Inferior parietal cortex (tissue), 1 donor: ENCODE measurements around the gene WDR64.
"Not testable (repeated sequence)": the region's sequence is repeated elsewhere in the genome, so short reads cannot be mapped to it uniquely, and the experiment has no call there.

Source experiments
- DNase-seq: peaks from one replicate; pipeline ENCODE4 v3.0.0-alpha.2; 2016; ENCODE audit errors: extremely low spot score

The WDR64 gene

DNA sequence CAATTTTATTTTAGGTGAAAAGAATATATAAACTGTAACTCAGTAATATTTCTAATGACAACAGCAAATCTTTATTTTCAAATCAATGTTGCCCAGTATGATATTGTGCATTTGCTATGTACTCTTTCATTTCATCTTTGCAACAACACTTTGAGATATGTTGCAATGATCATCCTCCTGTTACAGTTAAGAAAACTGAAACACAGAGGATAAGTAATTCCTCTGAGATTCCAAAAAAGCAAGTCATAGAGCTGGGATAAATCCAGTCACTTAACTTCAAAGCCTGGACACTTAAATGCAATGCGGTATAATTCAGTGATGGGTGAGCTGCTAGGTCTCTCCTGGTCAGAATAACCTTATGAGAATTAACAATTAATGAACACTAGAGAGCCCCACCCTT is 147.3 kb downstream of the WDR64 start:
- DNase-seq = no peak

DNA sequence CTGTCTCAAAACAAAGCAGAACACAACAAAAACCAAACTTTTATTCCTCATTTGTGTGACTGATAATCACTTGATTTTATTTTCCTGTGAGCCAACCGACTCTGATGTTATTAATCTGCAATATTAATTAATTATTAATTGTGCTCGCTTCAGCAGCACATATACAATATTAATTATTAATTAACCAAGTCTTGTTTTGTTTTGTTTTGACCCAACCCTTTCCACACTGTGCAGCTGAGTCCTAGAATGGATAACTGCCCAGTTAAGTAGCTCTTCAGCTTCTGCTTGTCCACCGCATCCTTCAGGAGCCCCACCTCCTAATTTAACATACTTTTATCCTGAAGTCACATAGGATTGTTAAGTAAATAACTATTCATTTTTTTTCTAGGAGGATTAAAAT is 148.6 kb downstream of the WDR64 start:
- DNase-seq = no peak

DNA sequence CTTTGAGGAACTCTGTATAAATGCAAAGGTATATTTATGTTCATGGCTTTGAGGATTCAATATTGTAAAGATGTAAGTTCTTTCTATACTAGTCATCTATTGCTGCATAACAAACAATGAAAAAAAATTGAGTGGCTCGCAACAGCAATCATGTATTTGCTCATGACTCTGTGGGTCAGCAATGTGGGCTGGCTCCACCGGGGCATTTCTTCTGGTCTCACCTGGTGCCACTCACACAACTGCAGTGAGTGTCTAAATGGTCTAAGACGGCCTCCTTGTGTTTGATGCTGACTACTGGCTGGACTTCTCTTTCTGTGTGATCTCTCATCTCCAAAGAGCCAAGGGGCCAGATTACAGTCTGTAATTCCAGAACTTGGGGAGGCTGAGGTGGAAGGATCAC is 150.8 kb downstream of the WDR64 start:
- no peak for DNase-seq

DNA sequence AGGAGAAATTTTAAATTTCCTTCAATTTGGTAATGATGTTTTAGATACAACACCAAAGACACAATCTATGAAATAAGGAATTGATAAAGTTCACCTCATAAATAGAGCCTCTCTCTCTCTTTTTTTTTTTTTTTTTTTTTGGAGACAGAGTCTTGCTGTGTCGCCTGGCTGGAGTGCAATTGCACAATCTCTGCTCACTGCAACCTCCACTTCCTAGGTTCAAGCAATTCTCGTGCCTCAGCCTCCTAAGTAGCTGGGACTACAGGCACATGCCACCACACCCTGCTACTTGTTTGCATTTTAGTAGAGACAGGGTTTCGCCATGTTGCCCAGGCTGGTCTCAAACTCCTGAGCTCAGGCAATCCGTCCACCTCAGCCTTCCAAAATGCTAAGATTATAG is 152.6 kb downstream of the WDR64 start:
- not testable (repeated sequence) for DNase-seq

DNA sequence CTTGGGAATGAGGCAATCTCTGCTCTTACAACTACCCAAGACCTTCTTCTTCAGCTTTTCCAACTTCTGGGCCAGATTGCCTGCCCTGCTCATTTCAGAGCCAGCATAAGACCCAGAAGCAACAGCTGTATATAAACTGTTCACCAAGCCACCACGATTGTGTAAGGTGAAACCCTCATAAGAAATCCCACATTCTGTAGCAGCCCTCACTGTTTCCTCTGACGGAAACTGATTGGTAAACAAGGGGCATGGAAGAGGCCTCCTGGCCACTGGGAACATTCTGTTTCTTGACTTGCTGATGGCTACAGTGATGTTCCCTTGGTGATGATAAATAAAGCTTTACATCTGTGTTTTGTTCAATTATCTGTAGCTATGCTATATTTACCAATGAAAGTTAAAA is 156.2 kb downstream of the WDR64 start:
- DNase-seq = no peak

DNA sequence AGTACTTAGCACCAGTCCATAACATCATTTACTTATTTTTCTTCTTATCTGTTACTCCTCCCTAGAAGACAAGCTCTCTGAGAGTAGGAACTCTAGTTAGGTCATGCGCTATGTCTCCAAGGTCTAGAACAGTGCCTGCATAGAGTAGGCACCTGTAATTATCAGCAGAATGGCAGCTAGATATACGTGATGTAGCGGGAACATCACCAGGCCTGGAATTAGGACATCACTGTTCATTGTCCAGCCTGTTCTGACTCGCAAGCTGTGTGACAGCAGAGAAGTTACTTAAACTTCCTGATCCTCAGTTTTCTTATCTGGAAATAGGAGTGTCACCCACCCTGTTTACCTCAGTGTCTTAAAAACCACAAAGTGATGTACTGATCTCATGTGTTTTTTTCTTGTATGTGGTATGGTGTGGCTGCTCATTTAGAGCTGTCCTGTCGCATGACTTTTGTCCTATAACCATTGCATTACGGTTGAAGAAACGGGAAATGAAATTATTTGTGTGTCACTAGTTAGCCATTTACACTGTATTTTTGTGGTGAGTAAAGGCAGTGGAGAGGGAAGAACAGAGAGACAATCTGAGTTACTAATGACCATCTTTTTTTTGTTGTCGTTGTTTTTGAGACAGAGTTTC is 158.8 kb downstream of the WDR64 start:
- DNase-seq = no peak

DNA sequence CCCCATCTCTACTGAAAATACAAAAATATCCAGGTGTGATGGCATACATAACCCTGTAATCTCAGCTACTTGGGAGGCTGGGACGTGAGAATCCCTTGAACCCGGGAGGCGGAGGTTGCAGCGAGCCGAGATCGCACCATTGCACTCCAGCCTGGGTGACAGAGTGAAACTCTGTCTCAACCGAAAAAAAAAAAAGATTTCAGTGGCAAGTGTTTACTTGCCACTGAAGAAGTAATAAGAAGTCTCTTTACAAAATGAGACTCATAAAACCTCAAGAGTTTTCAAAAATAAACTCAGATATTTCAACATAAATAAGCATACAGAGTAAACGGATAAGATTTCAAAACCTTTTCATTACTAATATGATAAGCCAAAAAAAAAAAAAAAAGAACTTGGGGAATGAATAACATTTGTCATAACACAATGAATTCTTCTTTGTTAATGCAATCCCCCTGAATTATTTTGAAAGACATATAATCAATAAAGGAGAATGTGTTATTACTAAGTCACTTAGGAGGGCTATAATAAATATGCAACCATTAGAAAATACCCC is 161.8 kb downstream of the WDR64 start:
- DNase-seq = no peak

DNA sequence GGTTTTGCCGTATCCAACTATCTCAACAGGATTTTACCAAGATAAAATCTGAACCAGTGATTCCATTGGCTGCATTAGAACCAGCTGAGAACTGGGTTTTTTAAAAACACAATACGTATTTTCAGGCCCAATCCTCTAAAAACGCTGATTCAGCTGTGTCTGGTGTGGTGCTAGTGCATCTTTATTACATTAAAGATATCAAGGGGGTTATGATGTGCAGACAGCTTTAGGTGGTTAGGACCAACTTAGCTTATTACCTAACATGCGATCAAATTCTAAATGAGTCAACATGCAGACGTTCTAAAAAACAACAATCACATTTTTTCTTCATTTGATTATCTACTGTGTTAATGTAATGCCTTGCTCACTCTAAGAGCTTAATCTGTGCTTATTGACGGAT is 163.9 kb downstream of the WDR64 start:
- no peak for DNase-seq

DNA sequence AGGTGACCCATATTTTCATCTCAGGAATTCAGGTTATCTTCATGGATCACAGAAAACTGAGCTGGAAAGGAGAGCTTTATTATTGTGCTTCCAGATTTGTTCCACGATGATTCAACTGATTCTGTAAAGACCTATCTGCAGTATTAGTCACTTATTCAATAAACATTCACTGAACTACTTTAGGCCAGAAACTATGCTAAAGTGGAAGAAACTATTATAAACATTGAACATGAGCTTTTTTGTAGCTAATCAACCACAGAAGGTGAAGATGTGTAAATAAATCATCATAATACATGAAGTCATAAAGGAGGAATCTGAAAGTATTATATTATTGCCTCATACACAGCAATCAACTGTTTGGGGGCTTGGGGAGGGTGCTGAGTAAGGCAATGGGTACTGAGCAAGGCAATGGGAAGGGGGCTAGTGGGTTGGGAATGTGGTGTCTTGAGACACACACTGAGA is 165.3 kb downstream of the WDR64 start:
- no peak for DNase-seq

DNA sequence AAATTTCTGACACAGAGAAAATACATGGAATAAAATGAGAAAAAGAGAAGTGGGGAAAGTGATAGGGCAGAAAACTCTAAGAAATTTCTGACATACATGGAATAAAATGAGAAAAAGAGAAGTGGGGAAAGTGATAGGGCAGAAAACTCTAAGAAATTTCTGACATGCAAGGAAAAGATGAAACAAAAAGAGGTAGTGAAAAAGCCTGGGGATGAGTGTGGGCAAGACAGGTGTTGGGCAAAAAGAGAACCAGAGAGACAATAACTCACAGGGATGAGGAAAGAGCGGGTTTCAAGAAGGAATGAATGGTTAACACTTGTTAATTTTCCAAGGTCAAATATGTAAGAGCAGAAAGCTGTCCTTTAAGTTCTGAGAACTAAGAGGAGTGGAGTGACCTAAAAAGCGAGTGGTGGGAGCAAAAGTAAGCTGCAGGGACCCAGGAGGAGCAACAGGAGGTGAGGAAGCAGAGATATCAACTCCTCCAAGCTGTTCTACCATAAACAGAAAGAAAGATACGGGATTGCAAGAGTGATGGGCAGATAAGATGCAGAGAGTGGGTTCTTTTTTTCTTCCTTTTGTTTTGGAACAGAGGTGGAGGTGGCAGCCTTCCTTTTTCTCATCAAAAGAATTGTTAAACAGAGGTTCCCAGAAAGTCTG is 166.0 kb downstream of the WDR64 start:
- no peak for DNase-seq

DNA sequence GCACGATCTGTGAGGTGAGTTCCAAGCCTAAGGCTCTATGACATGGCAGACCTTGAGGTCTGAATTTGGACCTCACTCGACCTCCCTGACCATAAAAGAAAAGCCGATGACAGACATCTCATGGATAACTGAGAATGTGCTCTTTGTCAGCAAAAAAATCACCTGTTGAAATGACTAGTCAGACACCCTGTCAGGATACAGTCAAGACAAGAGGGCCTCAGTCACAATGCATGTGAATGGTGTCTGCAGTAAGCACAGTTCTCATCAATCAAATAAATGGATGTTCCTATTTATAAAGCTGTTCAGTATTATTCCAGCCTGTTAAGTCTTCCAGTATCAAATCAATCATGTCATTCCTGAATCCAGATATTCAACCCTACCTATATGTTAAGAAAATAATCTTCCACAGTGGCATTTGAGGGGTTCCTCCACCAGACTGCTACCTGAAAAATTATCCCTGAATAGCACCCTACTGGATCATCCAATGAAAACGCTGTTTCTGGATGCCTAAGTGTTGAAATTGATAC is 167.3 kb downstream of the WDR64 start:
- DNase-seq = no peak

DNA sequence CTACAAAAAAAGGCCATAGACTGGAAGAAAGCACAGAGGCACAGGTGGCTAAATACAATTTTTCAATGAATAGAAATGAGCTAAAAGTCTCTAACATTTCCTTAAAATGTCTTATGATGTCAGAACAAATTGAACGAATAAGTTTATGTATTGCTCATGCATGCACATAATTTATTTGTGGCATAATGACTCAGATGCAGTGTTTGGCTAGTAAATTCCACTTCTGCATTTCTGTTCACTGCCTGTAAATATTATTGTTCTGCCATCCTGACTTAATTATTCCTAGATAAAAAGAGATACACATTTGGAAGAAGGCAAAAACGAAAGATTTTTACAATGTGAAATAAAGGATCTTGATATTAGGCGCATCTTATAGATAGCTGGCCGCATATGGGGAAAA is 169.3 kb downstream of the WDR64 start:
- no peak for DNase-seq

DNA sequence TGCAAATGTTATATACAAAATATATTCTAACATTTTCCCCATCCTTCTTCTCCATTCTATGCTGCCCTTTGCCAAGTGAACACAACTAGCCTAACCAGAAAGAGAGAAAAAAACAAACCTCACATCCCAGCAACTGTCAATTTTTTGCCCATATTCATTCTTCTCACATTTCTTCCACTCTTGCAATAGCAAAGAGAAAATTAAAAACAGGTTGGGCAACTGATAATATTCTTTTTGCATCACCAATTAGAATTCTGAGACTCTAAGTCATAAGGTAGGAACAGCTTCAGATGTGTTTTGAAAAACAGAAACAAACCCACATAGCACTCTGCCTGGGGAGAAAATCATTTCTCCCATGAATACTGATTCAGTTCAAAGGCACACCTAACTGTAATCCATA is 170.8 kb downstream of the WDR64 start:
- no peak for DNase-seq

DNA sequence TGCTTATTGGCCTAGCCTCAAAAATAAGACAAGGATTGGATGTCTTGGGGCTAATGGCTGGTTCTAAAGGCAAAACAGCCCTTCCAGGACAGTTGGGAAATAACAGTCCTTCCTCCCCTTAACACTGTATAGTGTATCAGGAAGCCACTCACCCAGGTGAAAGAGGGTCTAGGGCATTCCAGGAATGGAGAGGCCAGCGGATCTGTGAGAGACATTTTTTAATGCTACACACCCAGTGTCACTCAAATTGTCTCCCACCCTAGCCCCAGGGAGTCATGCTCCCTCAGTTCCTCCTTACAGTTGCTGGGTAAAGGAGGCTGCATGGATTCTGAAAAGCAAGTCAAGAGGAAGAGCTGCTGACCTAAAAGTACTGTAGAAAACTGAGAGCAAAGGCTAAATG is 171.8 kb downstream of the WDR64 start:
- no peak for DNase-seq

DNA sequence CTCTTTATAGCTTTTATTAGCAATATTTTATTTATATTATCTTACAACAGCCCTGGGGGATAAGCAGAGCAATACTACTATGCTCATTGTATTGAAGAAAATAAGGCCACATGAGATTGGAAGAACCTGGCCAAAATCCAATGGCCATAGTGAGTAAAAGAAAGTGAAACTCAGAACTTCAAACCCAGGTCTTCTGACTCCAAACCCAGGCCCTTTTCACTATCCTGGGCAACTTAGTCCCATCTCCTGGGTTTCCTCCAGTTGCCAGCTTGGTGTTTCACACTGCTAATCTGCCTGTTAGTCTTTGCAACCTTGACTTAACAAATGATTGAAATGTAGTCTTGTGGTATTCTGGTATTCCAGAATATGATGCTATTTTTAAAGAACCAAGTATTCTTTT is 173.5 kb downstream of the WDR64 start:
- DNase-seq = no peak

DNA sequence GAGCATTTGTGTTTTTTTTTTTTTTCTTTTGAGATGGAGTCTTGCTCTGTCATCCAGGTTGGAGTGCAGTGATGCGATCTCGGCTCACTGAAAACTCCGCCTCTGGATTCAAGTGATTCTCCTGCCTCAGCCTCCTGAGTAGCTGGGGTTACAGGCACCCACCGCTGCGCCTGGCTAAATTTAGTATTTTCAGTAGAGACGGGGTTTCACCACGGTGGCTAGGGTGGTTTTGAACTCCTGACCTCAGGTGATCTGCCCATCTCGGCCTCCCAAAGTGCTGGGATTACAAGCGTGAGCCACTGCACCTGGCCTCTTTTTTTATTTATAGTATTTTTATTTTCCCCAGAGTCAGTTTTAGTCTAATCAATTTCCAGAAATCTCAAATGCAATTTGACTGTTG is 174.5 kb downstream of the WDR64 start:
- DNase-seq = not testable (repeated sequence)

DNA sequence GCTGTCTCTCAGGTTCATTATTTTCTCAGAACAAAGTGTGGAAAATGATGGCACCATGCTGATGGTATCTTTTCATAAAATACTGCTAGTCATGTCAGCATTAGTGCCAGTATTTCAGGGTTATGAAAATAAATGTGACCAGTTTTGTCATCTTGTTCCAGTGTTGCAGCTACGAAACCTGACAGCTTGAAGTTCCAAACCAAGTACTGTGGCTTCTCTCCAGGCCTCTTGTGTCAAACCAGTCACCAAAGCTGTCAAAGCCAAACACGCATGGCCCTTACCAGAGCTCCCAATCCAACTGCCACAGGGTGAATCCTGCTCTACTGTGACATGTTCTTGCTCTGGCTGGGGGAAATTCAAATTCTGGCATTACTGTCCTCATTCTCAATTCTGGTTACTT is 175.2 kb downstream of the WDR64 start:
- no peak for DNase-seq

DNA sequence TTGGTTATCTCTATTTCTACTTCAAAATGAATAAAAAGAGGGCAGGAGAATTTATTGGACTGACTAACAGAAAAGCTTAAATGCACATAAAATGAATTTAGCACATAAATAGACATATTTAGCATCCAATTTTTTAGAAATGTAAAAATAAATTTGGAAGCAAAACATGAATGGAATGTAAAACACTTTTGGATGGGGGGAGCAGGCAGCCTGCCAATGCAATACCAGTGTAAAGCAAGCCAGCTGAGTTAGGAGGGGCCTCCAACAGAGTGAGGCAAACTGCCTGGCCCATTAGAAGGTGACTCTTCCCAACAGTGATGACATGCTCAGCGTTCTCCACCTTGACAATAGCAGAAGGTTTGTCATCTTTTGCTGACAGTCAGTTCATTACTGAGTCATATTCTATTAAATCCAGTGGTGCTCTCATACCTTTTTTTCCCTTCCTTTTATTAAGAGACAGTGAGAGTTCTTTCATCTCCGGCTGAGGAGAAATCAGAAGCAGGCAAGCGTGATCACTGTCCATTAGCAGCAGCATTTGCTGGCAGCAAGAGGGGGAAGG is 176.5 kb downstream of the WDR64 start:
- DNase-seq = no peak

DNA sequence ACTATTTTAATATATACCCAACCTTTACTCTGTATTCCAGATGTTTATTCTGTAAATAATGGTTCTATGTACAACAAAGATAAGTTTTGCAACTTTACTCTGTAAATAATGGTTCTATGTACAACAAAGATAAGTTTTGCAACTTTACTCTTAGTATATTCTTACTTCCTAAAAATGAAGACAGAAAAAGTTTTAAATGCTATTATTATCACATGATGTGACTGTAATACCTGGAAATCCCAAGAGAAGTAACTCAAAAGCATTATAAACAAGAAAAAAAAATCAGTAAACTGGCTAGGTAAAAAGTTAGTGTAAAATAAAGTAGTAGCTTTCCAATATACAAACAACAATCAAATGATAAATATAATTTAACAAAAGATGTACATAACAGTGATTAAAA is 177.4 kb downstream of the WDR64 start:
- no peak for DNase-seq

DNA sequence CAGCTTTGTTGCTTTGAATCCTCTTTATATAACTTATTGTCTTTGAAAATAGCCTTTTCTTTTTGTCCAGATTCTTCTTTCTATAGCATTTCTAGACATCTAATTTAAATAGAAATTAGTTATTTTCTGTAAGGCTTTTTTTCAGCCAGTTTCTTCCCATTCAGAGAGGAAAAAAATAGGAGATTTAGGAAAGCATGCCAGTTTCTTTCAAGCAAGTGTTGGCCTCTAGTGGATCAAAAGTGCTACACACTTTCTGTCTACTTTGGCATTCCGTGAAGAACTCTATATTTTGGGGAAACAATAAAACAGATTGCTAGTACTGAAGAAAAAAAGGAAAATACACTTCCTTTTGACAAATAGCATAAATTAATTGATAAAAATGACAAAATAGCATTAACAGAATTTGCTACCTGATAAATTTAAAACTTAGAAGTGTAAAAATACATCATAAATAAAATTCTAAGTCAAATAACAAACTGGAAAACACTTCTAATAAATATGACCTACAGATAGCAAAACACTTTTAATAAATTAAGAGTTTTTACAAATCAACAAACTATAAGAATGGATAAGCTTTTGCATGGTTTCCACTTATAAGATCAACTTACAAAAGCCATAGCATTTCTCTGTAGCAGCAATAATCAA is 182.8 kb downstream of the WDR64 start:
- DNase-seq = peak; percentile 77

DNA sequence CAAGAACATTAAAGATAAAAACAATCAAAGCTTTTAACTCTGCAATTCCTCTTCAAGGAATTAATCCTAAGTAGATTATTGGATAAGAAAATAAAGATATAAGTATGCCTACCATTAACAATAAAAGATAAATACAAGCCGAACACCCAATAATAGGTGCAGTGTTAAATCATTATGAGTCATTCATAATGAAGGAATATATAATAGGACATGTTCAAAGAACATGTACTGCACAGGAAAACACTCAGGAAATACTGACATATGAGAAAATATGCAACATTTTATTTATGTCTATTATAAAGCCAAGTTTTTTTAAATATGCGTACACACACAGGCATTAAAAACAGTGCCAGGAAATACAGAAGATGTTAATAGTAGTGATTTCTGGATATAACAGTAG is 184.9 kb downstream of the WDR64 start:
- DNase-seq = no peak

DNA sequence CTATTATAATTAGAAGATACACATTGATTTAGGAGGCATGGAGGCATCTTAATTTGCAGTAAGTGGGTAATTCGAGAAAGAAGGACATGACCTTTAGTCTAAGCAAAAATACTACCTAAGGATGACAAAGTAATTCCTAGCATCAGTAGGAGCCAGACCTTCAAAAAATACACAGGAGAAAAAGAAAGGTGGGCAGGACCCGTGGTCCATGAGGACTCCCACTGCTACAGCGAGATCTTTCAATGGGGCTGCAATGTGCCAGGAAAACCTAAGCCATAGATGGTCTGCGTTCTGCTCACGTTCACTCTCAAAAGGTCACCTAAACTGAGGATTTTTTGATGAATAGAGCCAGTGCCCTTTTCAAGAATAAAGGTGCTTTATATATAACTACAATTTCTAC is 185.3 kb downstream of the WDR64 start:
- no peak for DNase-seq
